Subcutaneous adipose tissue (tissue), 4 donors: Measurements from ENCODE around the gene RSL1D1. TPM values are rescaled to one million over a fixed set of nuclear protein-coding genes. Genes with fewer than 3 reads are reported as not detected.

Experiments used
- CTCF ChIP-seq: fragments of 450-650 bp; IDR thresholded peaks from one replicate; pipeline ENCODE4 v1.5.1; 2016; ENCODE audit warnings: low read depth, mild to moderate bottlenecking, control low read depth, antibody characterized with exemption, moderate library complexity
- total RNA-seq, 4 donors: library from RNA; depleted of rRNA; stranded (reverse); fragments of >200 nt; gene quantifications; one replicate each; pipeline ENCODE4 v1.1.0, GENCODE V29; 2016

The RSL1D1 gene
- 100 to 1,000 TPM; 129 to 249 (median 201) TPM for total RNA-seq

GRCh38 chr16:11851294-11852091 lies at the start of gene RSL1D1:
Gene RSL1D1, minus strand, starts transcription at chr16:11851542. Its CDS starts 30 bp downstream, at chr16:11851512.
- no peak for TF ChIP-seq CTCF

- TF ChIP-seq CTCF = no peak
These were observed 49.7 kb upstream of the RSL1D1 start for GRCh38 chr16:11901091-11901490.

GRCh38 chr16:11896486-11897176 lies 45.3 kb upstream of the RSL1D1 start:
- TF ChIP-seq CTCF = no peak

- no peak for TF ChIP-seq CTCF
These were observed 42.2 kb upstream of the RSL1D1 start for GRCh38 chr16:11893571-11893970.

GRCh38 chr16:11892761-11893160 lies 41.4 kb upstream of the RSL1D1 start:
- TF ChIP-seq CTCF = no peak

GRCh38 chr16:11890231-11890965 lies 39.1 kb upstream of the RSL1D1 start:
- no peak for TF ChIP-seq CTCF

GRCh38 chr16:11886881-11887280 lies 35.5 kb upstream of the RSL1D1 start:
- no peak for TF ChIP-seq CTCF
